Keratinocyte (primary cell): ENCODE data around the gene RCN2. TPM values are rescaled to one million over a fixed set of nuclear protein-coding genes. Genes with fewer than 3 reads are reported as not detected.

ENCODE experiments used
- DNase-seq: peaks from one replicate; pipeline ENCODE4 v3.0.0-alpha.2; 2011; ENCODE audit warnings: low read depth, missing footprints, low spot score
- FAIRE-seq: peaks from 2 replicates; lab custom pipeline; 2011; peaks lifted over from hg19 to GRCh38; lab: Jason Lieb, UNC
- H2AFZ ChIP-seq: 2 replicates; pipeline ENCODE4 v1.6.0; 2012; ENCODE audit warnings: low read length, control low read depth, inconsistent platforms; ENCODE audit not compliant: control insufficient read depth
- H3K27ac ChIP-seq: 2 replicates; pipeline ENCODE4 v1.5.1; 2011; ENCODE audit warnings: low read length; ENCODE audit not compliant: control insufficient read depth, insufficient read depth
- H3K27me3 ChIP-seq: 3 replicates; pipeline ENCODE4 v1.6.0; 2011; ENCODE audit warnings: low read length; ENCODE audit not compliant: control insufficient read depth, insufficient read depth; ENCODE audit errors: extremely low read depth
- H3K36me3 ChIP-seq, 2 experiments: 2 replicates in 1 of 2; 3 replicates in 1 of 2; pipeline ENCODE4 v1.5.1; 2011; ENCODE audit warnings: low read length in 2 of 2, mild to moderate bottlenecking in 1 of 2; ENCODE audit not compliant: control insufficient read depth in 2 of 2, insufficient read depth in 2 of 2; ENCODE audit errors: extremely low read depth in 1 of 2
- H3K4me1 ChIP-seq: 3 replicates; pipeline ENCODE4 v1.5.1; 2011; ENCODE audit warnings: low read length; ENCODE audit not compliant: control insufficient read depth, insufficient read depth; ENCODE audit errors: extremely low read depth
- H3K4me2 ChIP-seq: 3 replicates; pipeline ENCODE4 v1.6.0; 2011; ENCODE audit warnings: low read depth, low read length; ENCODE audit not compliant: control insufficient read depth, insufficient read depth; ENCODE audit errors: extremely low read depth
- H3K4me3 ChIP-seq, 3 experiments: fragments of 200-600 bp in 1 of 3; sonication (generic) in 1 of 3; 2 replicates in 2 of 3; 3 replicates in 1 of 3; pipeline ENCODE4 v1.5.1; 2011 to 2016; ENCODE audit warnings: low read length in 3 of 3, mild to moderate bottlenecking in 3 of 3, control low read depth in 2 of 3, inconsistent platforms in 1 of 3, low read depth in 1 of 3, mixed read lengths in 1 of 3, mixed run types in 1 of 3, moderate library complexity in 1 of 3; ENCODE audit not compliant: control insufficient read depth in 2 of 3, insufficient read depth in 2 of 3; ENCODE audit errors: extremely low read depth in 1 of 3
- H3K79me2 ChIP-seq: 2 replicates; pipeline ENCODE4 v1.6.0; 2012; ENCODE audit warnings: low read length; ENCODE audit not compliant: control insufficient read depth, insufficient read depth
- H3K9ac ChIP-seq: 3 replicates; pipeline ENCODE4 v1.6.0; 2011; ENCODE audit warnings: low read length; ENCODE audit not compliant: control insufficient read depth, insufficient read depth; ENCODE audit errors: extremely low read depth
- H3K9me1 ChIP-seq: 3 replicates; pipeline ENCODE4 v1.6.0; 2011; ENCODE audit warnings: low read length; ENCODE audit not compliant: control insufficient read depth, insufficient read depth; ENCODE audit errors: extremely low read depth
- H3K9me3 ChIP-seq: 2 replicates; pipeline ENCODE4 v1.5.1; 2012; ENCODE audit warnings: low read depth, low read length; ENCODE audit not compliant: control insufficient read depth
- H4K20me1 ChIP-seq: 3 replicates; pipeline ENCODE4 v1.6.0; 2011; ENCODE audit warnings: low read length; ENCODE audit not compliant: control insufficient read depth, insufficient read depth; ENCODE audit errors: extremely low read depth
- CTCF ChIP-seq, 3 experiments: IDR thresholded peaks in 1 of 3; conservative IDR thresholded peaks in 1 of 3; optimal IDR thresholded peaks in 1 of 3; 2 replicates in 2 of 3; 3 replicates in 1 of 3; pipeline versions ENCODE3 to v1.5.1; 2011; ENCODE audit warnings: low read length in 3 of 3, mild to moderate bottlenecking in 3 of 3, moderate library complexity in 2 of 3, control low read depth in 1 of 3, inconsistent platforms in 1 of 3; ENCODE audit not compliant: insufficient read depth in 2 of 3; ENCODE audit errors: extremely low read depth in 1 of 3
- EZH2 ChIP-seq: IDR thresholded peaks from one replicate; pipeline ENCODE4 v1.6.1; 2012; ENCODE audit warnings: inconsistent platforms, mild to moderate bottlenecking, low read length, moderate library complexity
- dilution Hi-C: fragments of 300-500 bp; cut with MboI; formaldehyde crosslinking; loops from one replicate; pipeline ENCODE4 v1.7.0; 2020; ENCODE audit warnings: low sequenced_read_pairs; ENCODE audit not compliant: extremely low pct_ligation_motif_present
- polyA plus RNA-seq, 5 experiments: library from polyadenylated mRNA; depleted of rRNA in 3 of 5; stranded (reverse) in 3 of 5; stranded (forward) in 1 of 5; unstranded in 1 of 5; fragments of >200 nt; gene quantifications; 1 replicate in 1 of 5; 2 replicates in 3 of 5; 3 replicates in 1 of 5; pipeline versions ENCODE4 v1.2.1 to v1.2.3, GENCODE V29; 2011 to 2012; ENCODE audit warnings: missing spikeins in 2 of 5, low read depth in 1 of 5, low replicate concordance in 1 of 5

Gene RCN2
- polyA plus RNA-seq, 1 donor (not counting 4 experiments of a cell fraction or from before 2014, with no cell fraction given) = 118 TPM

GRCh38 chr15:76979331-76979925, 47.9 kb downstream of the RCN2 start:
- Histone ChIP-seq H3K9me1 (no peaks in the 10 kb centered on the region), H3K4me3 (no peak overlapping the region), H3K4me2 (no peak overlapping the region), H2AFZ (no peak overlapping the region), H3K9ac (no peak overlapping the region), H3K27me3 (no peaks in the 10 kb centered on the region), H3K4me1 (no peaks in the 10 kb centered on the region), H4K20me1 (no peaks in the 10 kb centered on the region), H3K79me2 (no peaks in the 10 kb centered on the region), H3K27ac (no peak overlapping the region), H3K9me3 (no peaks in the 10 kb centered on the region), H3K36me3 (no peaks in the 10 kb centered on the region)
- DNase-seq = no peak
- FAIRE-seq = no peak
- dilution Hi-C loops = no loop called here
- no peak for TF ChIP-seq EZH2
- no peak for TF ChIP-seq CTCF (optimal IDR thresholded peaks at IDR 0.05 in 1 of 3, IDR thresholded peaks at IDR 0.05 in 1 of 3, conservative IDR thresholded peaks at IDR 0.05 in 1 of 3; ENCODE audit: extremely low read depth in 1 of 3, insufficient read depth in 2 of 3, low read length in 3 of 3)

DNA sequence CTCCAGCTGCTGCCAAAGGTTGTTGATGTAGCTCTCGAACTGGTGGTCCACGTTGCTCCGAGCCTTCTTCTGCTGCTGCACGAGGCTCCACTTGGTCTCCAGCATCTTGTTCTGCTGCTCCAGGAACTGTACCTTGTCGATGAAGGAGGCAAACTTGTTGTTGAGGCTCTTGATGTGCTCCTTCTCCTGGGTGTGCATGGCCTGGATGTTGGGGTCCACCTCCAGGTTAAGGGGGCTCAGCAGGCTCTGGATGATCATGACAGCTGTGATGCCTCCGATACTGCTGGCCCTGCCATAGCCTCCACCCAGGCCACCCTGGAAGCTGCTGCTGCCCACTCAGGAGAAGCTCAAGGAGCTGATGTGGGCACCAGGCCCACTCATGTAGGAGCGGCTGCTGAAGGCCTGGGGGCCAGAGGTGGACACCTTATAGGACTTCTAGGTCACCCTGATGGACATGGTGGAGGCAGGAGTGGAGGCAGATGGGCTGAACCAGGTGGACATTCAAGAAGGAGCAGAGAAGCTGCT, 48.5 kb downstream of the RCN2 start:
- TF ChIP-seq EZH2 (no peak), CTCF (optimal IDR thresholded peaks at IDR 0.05 in 1 of 3, IDR thresholded peaks at IDR 0.05 in 1 of 3, conservative IDR thresholded peaks at IDR 0.05 in 1 of 3; ENCODE audit: extremely low read depth in 1 of 3, insufficient read depth in 2 of 3, low read length in 3 of 3) (no peak)
- Histone ChIP-seq H3K27ac (no peak overlapping the region), H3K9me3 (no peaks in the 10 kb centered on the region), H3K9me1 (no peaks in the 10 kb centered on the region), H3K9ac (no peak overlapping the region), H3K4me1 (no peaks in the 10 kb centered on the region), H3K4me3 (no peak overlapping the region), H4K20me1 (no peaks in the 10 kb centered on the region), H3K79me2 (no peaks in the 10 kb centered on the region), H3K4me2 (no peak overlapping the region), H2AFZ (no peak overlapping the region), H3K36me3 (no peaks in the 10 kb centered on the region), H3K27me3 (no peaks in the 10 kb centered on the region)
- DNase-seq (no peak), FAIRE-seq (no peak)
- dilution Hi-C loops = no loop called here
